ENCODE data around the gene PPP1R9A.

PPP1R9A gene

DNA sequence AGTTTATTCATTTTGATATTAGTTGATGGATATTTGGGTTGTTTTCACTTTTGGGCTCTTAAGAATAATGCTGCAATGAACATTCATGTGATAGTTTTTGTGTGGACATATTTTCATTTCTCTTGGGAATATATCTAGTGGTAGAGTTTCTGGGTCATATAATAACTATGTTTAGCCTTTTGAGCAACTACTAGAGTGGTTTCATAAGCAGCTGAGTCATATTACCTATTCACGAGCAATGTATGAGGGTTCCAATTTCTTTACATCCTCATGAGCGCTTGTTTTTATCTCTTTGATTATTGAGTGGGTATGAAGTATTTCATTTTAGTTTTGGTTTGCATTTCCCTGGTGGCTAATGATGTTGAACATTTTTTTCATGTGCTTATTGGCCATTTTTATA is 234.4 kb downstream of the PPP1R9A start:
- no peak overlapping the region for H3K9ac ChIP-seq (ENCODE audit: low read depth, low read length)
- H3K9me3 ChIP-seq (ENCODE audit: control insufficient read depth, insufficient read depth, low read length), result no peaks in the 10 kb centered on the region
- no peak overlapping the region for H3K27ac ChIP-seq (ENCODE audit: low read depth, low read length)
- H3K36me3 ChIP-seq (ENCODE audit: control insufficient read depth, insufficient read depth, low read length), result no peaks in the 10 kb centered on the region
- H3K4me3 ChIP-seq (ENCODE audit: low read depth, low read length), result no peak overlapping the region
- no peaks in the 10 kb centered on the region for H3K27me3 ChIP-seq (ENCODE audit: control insufficient read depth, insufficient read depth, low read length)
- H3K4me1 ChIP-seq (ENCODE audit: control insufficient read depth, insufficient read depth, low read length), result no peaks in the 10 kb centered on the region

DNA sequence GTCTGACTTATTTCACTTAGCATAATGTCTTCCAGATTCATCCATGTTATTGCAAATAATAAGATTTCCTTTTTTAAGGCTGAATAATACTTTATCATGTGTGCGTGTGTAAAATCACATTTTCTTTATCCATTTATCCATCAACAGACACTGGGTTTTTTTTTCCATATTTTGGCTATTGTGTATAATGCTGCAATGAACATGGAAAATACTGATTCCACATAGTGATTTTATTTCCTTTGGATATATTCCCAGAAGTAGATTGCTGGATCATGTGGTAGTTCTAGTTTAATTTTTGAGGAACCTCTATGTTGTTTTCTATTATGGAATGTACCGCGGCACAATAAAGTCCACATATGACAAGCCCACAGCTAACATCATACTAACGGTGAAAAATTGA is 236.9 kb downstream of the PPP1R9A start:
- no peak overlapping the region for H3K9ac ChIP-seq (ENCODE audit: low read depth, low read length)
- no peaks in the 10 kb centered on the region for H3K36me3 ChIP-seq (ENCODE audit: control insufficient read depth, insufficient read depth, low read length)
- no peaks in the 10 kb centered on the region for H3K27me3 ChIP-seq (ENCODE audit: control insufficient read depth, insufficient read depth, low read length)
- H3K4me3 ChIP-seq (ENCODE audit: low read depth, low read length), result no peak overlapping the region
- H3K9me3 ChIP-seq (ENCODE audit: control insufficient read depth, insufficient read depth, low read length), result no peaks in the 10 kb centered on the region
- no peaks in the 10 kb centered on the region for H3K4me1 ChIP-seq (ENCODE audit: control insufficient read depth, insufficient read depth, low read length)
- no peak overlapping the region for H3K27ac ChIP-seq (ENCODE audit: low read depth, low read length)

DNA sequence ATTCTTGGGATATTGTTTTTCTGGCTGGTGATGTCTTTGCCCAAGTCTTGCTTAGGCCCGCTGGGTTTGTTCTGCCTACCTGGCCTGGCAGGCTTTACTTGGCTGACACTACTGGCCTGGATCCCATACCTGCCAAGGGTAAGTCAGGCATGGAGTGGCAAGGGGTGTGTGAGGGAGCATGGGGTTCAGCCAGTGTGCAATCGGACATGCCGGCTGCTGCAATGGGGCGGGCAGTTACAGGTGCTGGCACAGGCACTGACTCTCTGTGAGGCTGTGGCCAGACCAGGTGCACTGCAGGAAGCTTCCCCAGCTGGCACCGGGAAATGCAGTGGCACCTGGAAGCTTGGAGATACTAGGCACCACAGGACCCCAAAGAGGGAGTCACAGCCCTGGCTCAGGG is 248.6 kb downstream of the PPP1R9A start:
- no peak overlapping the region for H3K27ac ChIP-seq (ENCODE audit: low read depth, low read length)
- no peaks in the 10 kb centered on the region for H3K36me3 ChIP-seq (ENCODE audit: control insufficient read depth, insufficient read depth, low read length)
- H3K4me1 ChIP-seq (ENCODE audit: control insufficient read depth, insufficient read depth, low read length), result no peaks in the 10 kb centered on the region
- H3K27me3 ChIP-seq (ENCODE audit: control insufficient read depth, insufficient read depth, low read length), result no peaks in the 10 kb centered on the region
- no peak overlapping the region for H3K9ac ChIP-seq (ENCODE audit: low read depth, low read length)
- no peak overlapping the region for H3K4me3 ChIP-seq (ENCODE audit: low read depth, low read length)
- no peaks in the 10 kb centered on the region for H3K9me3 ChIP-seq (ENCODE audit: control insufficient read depth, insufficient read depth, low read length)

DNA sequence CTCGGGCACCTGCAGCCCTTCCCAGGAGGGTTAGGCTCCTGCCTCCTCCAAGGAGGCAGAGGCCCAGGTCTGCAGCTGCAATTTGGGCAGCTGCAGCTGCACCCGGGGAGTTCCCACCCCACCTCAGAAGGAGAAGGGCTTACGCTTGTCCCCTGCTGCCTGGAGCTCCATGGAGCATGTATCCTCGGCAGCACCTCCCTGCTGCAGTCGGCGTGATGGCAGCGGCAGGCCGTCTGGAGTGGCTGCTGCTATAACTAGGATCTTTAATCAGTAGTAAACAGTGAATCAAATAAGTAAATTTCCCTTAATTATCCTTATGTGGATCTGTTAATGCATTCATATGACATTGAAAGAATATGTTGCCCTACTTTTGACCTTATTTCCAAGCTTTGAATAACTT is 250.0 kb downstream of the PPP1R9A start:
- H3K27ac ChIP-seq (ENCODE audit: low read depth, low read length), result no peak overlapping the region
- H3K9me3 ChIP-seq (ENCODE audit: control insufficient read depth, insufficient read depth, low read length), result no peaks in the 10 kb centered on the region
- no peaks in the 10 kb centered on the region for H3K27me3 ChIP-seq (ENCODE audit: control insufficient read depth, insufficient read depth, low read length)

DNA sequence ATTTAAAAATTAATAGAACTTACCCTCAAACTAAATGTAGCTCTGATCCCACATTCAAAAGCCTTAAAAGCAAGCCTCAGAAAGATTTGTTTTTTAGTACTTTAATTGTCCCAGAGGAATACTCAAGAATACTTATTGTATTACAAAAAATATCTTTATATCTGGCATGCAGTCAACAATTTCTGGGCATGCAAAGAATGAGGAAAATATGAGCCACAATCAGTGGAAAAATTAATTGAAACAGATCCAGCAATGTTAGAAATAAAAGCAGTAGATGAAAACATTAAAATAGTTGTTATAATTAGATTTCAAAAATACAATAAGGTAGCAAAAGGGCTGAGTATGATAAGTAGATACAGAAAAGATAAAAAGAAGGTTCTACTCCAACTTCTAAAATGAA is 262.3 kb downstream of the PPP1R9A start:
- Histone ChIP-seq H3K4me3 (ENCODE audit: low read depth, low read length) (no peak overlapping the region), H3K36me3 (ENCODE audit: control insufficient read depth, insufficient read depth, low read length) (no peaks in the 10 kb centered on the region), H3K27ac (ENCODE audit: low read depth, low read length) (no peak overlapping the region), H3K9ac (ENCODE audit: low read depth, low read length) (no peak overlapping the region), H3K4me1 (ENCODE audit: control insufficient read depth, insufficient read depth, low read length) (no peaks in the 10 kb centered on the region), H3K9me3 (ENCODE audit: control insufficient read depth, insufficient read depth, low read length) (no peaks in the 10 kb centered on the region), H3K27me3 (ENCODE audit: control insufficient read depth, insufficient read depth, low read length) (no peaks in the 10 kb centered on the region)

More for the DNA sequence above, 250.0 kb downstream of the PPP1R9A start:
- Histone ChIP-seq H3K36me3 (ENCODE audit: control insufficient read depth, insufficient read depth, low read length) (no peaks in the 10 kb centered on the region), H3K4me3 (ENCODE audit: low read depth, low read length) (no peak overlapping the region), H3K4me1 (ENCODE audit: control insufficient read depth, insufficient read depth, low read length) (no peaks in the 10 kb centered on the region), H3K9ac (ENCODE audit: low read depth, low read length) (no peak overlapping the region)

DNA sequence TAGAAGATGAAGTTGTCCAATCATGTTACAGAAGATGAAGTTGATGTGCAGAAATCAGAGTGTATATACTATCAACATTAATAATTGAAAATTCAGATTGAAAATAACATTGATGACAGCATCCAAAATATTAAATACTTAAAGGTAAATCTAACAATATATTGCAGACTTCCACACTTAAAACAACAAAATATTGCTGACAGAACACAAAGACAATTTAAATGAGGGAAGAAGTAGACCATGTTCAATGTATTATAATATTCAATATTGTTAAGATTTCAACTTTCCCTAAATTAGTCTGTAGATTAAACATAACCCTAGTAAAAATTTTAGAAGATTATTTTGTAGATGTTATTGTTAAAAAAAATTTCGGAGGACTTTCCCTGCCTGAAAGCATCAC is 265.0 kb downstream of the PPP1R9A start:
- H3K27ac ChIP-seq (ENCODE audit: low read depth, low read length), result no peak overlapping the region
- no peak overlapping the region for H3K4me3 ChIP-seq (ENCODE audit: low read depth, low read length)
- no peaks in the 10 kb centered on the region for H3K4me1 ChIP-seq (ENCODE audit: control insufficient read depth, insufficient read depth, low read length)
- H3K9ac ChIP-seq (ENCODE audit: low read depth, low read length), result no peak overlapping the region
- no peaks in the 10 kb centered on the region for H3K27me3 ChIP-seq (ENCODE audit: control insufficient read depth, insufficient read depth, low read length)
- H3K36me3 ChIP-seq (ENCODE audit: control insufficient read depth, insufficient read depth, low read length), result no peaks in the 10 kb centered on the region
- H3K9me3 ChIP-seq (ENCODE audit: control insufficient read depth, insufficient read depth, low read length), result no peaks in the 10 kb centered on the region

DNA sequence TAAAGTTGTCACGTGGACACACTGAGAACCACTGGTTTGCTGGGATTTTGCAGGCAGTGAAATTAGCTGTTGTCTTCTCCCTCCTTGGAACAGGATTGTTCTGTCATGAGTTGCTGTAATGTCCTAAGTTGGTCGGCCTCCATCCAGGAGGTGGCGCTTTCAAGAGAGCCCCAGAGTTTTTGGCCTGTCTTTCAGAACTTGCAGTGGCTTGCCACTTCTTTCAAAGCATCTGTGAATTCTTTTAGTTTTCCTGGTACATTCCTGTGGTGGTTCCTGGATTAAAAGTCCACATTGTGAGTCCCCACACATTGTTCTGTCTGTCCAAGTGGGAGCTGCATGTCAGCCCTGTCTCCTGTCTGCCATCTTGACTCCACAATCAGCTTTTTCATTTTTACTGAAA is 283.1 kb downstream of the PPP1R9A start:
- Histone ChIP-seq H3K36me3 (ENCODE audit: control insufficient read depth, insufficient read depth, low read length) (no peaks in the 10 kb centered on the region), H3K4me3 (ENCODE audit: low read depth, low read length) (no peak overlapping the region), H3K9me3 (ENCODE audit: control insufficient read depth, insufficient read depth, low read length) (no peaks in the 10 kb centered on the region), H3K27ac (ENCODE audit: low read depth, low read length) (no peak overlapping the region), H3K4me1 (ENCODE audit: control insufficient read depth, insufficient read depth, low read length) (no peaks in the 10 kb centered on the region), H3K27me3 (ENCODE audit: control insufficient read depth, insufficient read depth, low read length) (no peaks in the 10 kb centered on the region), H3K9ac (ENCODE audit: low read depth, low read length) (no peak overlapping the region)

DNA sequence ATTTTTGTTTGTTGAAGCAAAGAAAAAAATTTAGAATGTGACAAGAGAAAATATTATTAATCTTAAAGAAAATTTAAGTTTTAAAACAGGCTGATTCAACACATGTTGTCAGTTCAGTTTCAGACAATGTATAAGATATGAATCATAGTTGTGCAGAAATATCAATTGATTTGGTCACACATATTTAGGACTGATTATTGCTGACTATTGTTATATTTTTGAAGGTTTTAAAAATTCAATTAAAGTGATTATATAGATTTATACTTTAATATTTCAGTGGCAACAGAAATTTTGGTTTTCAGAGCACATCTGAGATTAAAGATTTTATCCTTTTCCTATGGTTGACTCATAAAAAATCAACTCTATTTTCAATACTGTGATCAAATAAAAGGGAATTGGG is 284.4 kb downstream of the PPP1R9A start:
- Histone ChIP-seq H3K27ac (ENCODE audit: low read depth, low read length) (no peak overlapping the region), H3K36me3 (ENCODE audit: control insufficient read depth, insufficient read depth, low read length) (no peaks in the 10 kb centered on the region), H3K4me3 (ENCODE audit: low read depth, low read length) (no peak overlapping the region), H3K4me1 (ENCODE audit: control insufficient read depth, insufficient read depth, low read length) (no peaks in the 10 kb centered on the region), H3K27me3 (ENCODE audit: control insufficient read depth, insufficient read depth, low read length) (no peaks in the 10 kb centered on the region), H3K9ac (ENCODE audit: low read depth, low read length) (no peak overlapping the region), H3K9me3 (ENCODE audit: control insufficient read depth, insufficient read depth, low read length) (no peaks in the 10 kb centered on the region)

DNA sequence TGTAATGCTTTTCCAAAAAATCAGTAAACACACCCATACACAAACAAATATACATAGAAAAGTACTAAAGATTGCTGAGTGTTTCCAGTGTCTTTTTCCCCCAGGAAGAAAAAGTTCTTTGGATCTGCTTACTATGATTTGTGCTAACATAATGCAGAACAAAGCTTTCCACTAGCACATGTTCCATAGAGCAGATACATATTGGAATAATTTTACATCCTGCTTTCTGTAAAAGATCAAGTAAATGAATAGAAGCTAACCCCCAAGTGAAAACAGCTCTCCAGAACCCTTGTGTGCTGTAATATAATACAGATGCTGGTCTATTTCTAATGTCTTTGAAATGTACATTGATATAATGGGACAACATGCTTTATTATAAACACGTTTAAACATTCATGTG is 291.5 kb downstream of the PPP1R9A start:
- Histone ChIP-seq H3K4me1 (ENCODE audit: control insufficient read depth, insufficient read depth, low read length) (no peaks in the 10 kb centered on the region), H3K4me3 (ENCODE audit: low read depth, low read length) (no peak overlapping the region), H3K36me3 (ENCODE audit: control insufficient read depth, insufficient read depth, low read length) (no peaks in the 10 kb centered on the region), H3K9me3 (ENCODE audit: control insufficient read depth, insufficient read depth, low read length) (no peaks in the 10 kb centered on the region), H3K27me3 (ENCODE audit: control insufficient read depth, insufficient read depth, low read length) (no peaks in the 10 kb centered on the region), H3K27ac (ENCODE audit: low read depth, low read length) (no peak overlapping the region), H3K9ac (ENCODE audit: low read depth, low read length) (no peak overlapping the region)

DNA sequence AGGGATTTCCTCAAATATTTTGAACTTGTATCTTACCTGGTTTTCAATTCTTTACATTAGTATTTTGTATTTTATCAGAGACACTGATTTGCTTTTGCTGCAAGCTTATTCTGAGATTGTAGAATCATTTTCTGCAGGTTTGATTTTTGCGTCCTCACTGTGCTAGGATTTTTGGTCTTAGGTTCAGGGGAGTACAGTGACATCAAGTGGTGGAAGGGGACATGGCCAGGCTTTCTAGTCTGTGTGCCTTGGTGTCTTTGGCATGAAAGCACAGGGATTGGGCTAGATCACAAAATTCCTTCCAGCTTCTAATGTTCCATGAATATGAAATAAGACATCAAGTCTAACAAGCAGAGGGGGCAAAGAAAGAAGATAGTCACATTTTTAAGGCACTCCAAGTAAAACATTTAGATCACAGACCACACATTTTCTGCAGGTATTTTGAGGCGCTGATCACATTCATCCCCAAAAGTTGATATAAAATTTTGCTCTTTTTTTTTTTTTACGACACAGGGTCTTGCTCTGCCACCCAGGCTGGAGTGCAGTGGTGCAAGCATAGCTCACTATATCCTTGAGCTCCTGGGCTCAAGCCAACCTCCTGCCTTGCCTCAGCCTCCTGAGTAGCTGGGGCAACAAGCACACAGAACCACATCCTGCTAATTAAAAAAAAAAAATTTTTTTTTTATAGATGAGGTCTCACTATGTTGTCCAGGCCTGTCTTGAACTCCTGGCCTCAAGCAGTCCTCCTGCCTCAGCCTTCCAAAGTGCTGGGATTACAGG is 292.6 kb downstream of the PPP1R9A start:
- Histone ChIP-seq H3K4me1 (ENCODE audit: control insufficient read depth, insufficient read depth, low read length) (no peaks in the 10 kb centered on the region), H3K36me3 (ENCODE audit: control insufficient read depth, insufficient read depth, low read length) (no peaks in the 10 kb centered on the region), H3K27me3 (ENCODE audit: control insufficient read depth, insufficient read depth, low read length) (no peaks in the 10 kb centered on the region), H3K9ac (ENCODE audit: low read depth, low read length) (no peak overlapping the region), H3K4me3 (ENCODE audit: low read depth, low read length) (no peak overlapping the region), H3K27ac (ENCODE audit: low read depth, low read length) (no peak overlapping the region), H3K9me3 (ENCODE audit: control insufficient read depth, insufficient read depth, low read length) (no peaks in the 10 kb centered on the region)

DNA sequence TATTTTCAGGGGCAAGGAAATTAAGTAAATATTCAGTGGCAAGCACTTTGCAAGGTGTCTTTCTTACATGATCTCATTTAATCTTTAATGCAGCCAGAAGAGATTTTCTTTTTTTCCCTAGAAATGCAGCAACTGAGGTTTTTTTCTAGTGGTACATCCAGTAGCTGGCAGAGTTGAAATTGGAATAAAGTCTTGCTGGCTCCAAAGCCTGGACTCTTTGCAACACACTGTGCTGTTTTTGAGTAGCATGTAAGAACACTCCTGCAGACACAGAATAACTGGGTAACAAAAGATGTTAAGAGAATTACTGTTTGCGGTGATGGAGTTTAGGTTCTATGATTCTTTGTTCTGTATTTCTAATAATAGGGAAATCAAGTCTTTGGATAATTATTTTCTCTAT is 293.3 kb downstream of the PPP1R9A start:
- Histone ChIP-seq H3K4me3 (ENCODE audit: low read depth, low read length) (no peak overlapping the region), H3K36me3 (ENCODE audit: control insufficient read depth, insufficient read depth, low read length) (no peaks in the 10 kb centered on the region), H3K27me3 (ENCODE audit: control insufficient read depth, insufficient read depth, low read length) (no peaks in the 10 kb centered on the region), H3K9me3 (ENCODE audit: control insufficient read depth, insufficient read depth, low read length) (no peaks in the 10 kb centered on the region), H3K4me1 (ENCODE audit: control insufficient read depth, insufficient read depth, low read length) (no peaks in the 10 kb centered on the region), H3K27ac (ENCODE audit: low read depth, low read length) (no peak overlapping the region), H3K9ac (ENCODE audit: low read depth, low read length) (no peak overlapping the region)

Measured in HUES48 (cell line).